ENCODE data around the gene NPM3.

The NPM3 gene

DNA sequence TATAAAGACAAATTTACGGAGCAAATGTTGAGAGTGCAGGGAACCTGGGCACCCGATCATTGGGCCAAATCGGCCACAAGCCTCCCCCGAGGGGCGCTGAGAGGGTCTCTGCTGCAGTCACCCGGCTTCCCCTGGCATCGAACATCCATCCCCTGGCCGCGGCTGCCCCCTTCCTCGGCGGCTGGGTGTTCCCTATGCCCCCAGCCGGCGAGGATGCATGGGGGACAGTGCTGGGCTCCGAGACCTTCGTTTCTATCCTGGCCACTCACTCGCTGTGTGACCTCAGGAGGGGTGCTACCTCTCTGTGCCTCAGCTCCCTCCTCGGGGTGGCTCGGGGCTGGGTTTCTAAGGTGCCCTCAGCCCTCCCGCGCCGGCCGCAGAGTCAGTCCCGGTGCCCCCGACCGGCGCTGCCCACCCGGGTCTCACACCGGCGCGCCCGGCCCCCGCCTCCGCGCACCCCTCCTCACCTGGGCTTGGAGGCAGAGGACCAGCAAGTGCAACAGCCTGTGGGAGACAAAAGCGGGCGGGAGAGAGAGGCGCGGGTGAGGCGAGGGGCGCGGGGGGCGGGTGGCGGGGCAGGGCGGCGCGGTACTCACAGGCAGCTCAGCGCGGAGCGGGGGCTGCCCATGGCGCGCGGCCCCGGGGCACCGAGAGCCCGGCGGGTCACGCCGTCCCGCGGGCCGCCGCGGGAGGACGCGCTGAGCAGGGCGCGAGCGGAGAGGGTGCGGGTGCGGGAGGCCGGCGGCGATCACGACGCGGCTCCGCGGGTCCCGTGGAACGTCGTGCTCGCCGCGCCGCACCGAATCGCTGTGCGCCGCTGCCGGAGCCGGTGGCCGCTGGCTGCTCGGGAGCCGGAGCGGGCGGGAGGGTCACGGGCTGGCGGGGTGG is 7.7 kb downstream of the NPM3 start, which contains the start of gene FGF8:
FGF8 (minus strand) TSS at position 842 of the 888 bp plus-strand sequence; CDS start at position 628, 214 bp downstream.
- DNase-seq (ENCODE audit: extremely low read depth in 1 of 2, low read depth in 1 of 2), result no peak

DNA sequence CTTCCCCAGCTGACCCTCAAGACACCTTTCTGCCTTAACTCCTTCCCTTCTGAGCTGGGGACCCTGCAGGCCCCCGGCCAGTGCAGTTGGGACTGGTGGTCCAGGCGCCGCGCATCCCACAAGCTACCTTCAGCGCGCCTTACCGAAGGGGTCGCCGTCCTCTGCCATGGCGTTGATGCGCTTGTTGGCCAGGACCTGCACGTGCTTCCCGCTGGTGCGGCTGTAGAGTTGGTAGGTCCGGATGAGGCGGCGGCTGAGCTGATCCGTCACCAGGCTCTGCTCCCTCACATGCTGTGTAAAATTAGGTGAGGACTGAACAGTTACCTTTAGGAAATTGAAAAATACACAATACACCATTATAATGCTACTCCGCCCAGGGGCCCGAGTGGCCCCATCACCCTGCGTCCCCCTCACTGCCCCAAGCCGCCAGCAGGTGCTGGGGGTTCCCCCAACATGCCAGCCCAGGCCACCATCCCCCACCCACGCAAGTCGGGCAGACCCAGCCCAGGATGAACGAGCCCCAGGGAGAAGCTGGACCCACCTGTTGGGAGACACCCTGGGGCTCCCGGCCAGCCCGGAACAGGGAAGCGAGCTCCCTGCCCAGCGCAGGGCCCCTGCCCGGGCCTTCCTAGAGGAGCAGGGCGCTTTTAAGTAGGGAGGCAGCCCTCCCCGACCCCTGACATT is 8.5 kb downstream of the NPM3 start:
- DNase-seq (ENCODE audit: extremely low read depth in 1 of 2, low read depth in 1 of 2), result no peak

DNA sequence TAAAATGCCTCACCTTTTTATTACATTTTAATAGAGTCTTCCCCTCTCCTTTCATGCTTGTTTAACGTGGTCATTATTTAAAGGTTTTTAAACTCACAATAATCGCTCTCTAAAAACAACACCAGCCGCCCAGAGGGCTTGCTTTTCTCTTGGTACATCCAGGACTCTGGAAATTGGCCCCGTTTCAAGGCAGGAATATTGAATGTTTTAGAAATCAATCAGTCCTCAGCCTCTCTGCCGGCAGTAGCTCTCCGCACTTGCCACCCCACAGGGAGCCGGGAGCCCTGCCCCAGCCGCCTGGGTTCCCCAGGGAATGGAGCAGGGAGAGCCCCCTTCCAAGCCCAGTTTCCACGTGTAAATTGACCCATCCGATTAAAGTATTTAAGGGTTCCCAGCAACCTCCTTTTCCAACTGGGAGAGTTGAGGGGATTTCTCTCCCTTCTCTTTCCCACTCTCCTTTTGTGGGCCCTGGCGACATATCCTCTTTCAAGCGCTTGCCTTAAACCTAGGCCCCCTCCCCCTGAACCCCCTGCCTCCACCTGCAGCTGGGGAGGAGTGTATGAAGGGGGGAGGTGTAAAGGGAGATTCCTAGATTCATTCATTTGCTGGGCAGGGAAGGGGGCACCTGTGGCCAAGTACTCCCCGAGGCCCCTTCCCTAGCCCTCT is 9.2 kb downstream of the NPM3 start:
- no peak for DNase-seq (ENCODE audit: extremely low read depth in 1 of 2, low read depth in 1 of 2)

DNA sequence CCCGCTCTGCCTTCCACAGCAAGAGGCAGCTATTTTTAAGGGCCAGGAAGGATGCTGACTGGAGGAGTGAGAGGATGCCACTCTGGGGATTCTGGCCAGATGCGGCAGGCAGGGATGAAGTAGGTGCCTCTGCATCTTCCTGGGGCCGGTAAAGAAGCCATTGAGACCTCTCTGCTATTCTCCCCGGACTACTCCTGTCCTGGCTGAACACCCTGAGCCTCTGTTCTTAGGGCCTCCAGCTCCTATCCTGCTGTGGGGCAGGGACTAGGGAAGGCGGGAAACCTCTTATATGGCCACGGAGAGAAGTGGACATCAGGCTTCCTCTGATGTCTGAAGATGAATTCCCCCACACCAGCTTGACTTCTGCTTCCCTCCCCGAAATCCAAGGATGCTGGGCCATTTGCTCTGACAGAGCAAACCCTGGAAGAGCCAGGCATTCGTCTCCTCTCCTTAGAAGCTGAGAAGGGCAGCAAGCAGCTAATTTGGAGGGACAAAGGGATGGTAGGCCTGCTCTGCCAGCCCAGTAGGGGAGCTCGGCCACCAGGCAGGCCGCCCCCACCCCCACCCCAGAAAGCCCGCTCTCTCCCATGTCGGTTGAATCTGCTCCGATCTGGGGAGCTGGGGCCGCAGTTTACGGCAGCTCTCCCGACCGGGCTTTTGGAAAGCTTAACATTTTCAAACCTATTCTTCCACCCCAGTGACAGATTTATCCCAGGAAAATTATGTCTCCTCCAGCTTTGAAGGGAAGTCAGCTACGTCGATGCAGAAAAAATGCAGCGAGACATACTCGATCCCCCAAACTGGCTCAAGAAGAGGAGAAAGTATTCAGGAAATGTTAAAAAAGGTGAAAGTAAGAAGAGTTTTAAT is 10.1 kb downstream of the NPM3 start:
- no peak for DNase-seq (ENCODE audit: extremely low read depth in 1 of 2, low read depth in 1 of 2)

DNA sequence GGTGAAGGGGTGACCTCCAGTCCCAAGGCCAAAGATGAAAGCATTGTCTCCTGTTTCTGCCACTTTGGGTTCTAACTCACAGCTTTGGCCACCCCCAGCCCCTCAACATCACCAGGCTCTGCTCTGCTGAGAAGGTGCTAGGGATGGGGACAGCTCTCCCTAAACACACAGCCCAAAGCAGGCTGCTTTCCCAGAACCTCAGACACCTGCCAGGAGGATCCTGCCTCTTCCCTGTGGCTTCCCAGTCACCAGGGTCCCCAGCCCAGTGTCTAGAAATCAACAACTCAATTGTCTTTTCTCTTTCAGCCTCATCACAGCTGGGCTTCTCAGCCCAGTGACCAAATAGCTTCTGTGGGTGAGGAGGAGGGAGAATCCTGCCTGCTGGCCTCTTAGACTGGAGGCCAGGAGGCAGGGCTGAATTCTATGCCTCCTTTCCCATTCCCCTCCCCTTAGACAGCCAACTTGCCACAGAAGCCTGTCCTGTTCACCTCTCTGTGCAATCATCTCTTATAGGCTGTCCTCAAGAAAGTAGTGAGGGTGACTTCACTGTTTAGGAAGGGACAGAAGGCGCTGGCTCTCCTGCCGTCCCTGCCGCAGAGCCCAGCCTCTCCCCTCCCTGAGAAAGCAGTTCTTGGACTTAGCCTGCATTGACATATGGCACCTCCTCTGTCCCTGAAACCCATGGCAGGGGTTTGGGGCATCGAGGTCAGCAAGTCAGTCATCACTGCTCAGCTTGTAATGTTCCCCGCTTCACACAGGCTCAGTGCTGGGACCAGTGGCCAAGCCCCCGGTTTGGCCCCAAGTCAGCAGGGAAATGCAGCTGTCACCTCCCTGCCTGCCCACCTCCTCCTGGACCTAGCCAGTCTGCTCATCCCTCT is 11.0 kb downstream of the NPM3 start:
- DNase-seq (ENCODE audit: extremely low read depth in 1 of 2, low read depth in 1 of 2), result no peak

DNA sequence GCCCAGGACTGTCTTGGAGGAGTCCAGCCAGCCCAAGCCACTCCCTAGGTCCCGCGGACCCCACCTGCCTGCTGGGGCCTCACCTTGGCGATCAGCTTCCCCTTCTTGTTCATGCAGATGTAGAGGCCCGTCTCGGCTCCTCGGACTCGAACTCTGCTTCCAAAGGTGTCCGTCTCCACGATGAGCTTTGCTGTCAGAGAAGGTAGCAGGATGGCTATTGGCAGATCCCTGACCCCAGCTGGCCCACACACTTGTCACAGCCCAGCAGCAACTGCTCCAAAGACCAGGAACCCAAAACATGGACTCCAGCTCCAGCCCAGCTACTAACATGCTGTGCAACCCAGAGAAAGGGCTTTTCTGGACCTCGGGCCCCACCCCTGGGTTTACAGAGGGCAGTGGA is 11.9 kb downstream of the NPM3 start:
- no peak for DNase-seq (ENCODE audit: extremely low read depth in 1 of 2, low read depth in 1 of 2)

DNA sequence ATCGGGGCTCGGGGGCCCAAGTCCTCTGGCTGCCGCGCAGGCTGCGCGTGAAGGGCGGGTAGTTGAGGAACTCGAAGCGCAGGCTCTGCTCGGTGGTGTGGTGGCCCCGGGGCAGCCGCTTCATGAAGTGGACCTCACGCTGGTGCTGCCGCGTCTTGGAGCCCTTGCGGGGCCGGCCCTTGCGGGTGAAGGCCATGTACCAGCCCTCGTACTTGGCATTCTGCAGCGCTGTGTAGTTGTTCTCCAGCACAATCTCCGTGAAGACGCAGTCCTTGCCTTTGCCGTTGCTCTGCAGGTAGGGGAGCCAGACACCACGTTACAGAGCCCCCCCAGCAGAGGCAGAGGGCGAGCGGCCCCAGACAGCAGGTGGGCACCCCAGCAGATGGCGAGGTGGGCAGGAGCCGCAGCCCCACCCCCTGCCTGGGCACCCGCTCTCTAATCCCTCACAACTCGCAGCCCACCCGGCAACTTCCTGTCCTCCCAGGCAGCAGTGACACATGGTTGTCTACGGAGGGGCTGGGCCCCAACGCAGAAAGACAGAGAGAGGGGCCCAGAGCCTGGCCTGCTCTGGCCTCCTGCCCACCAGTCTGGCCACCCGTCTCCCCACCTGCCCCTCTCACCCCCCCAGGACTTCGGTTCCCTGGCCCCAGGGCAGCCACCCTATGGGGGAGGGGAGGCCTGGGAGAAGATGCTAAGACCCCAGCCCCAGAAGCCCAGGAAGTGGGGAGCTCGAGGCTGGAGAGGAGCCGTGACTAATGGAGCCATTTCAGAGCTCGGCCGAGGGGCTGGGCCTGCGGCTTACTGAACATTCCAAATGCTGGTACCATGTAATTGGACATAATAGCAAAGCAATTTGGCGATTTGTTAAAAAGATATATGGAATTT is 12.7 kb downstream of the NPM3 start:
- DNase-seq (ENCODE audit: extremely low read depth in 1 of 2, low read depth in 1 of 2), result no peak

DNA sequence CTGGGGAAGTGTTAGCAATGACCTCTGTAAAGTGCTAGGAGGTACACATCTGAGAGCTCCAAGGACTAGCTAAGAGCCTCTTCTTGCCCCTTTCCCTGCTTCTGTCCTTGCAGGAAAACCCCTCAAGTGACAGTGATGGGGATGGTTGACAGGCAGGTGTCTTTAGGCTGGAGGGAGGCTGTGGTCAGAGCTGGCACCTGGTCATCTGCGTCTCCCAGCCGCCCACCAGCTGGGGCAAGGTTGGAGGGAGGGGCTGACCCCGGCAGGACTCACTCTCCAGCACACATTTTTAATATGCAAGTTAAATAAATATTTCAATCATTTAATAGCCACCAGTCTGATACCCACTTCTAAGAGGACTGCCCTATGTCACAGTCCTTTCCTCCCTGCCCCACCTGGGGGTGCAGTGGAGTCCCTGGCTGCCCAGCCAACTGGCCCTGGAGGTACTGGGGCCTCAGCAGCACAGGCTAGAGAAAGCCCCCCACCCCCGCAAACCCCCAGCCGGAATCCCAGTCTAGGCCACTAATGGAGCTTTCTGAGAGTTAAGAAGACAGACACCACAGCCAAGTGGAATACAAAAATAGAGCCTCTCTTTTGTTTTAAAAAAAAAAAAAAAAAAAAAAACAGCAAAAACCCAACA is 13.6 kb downstream of the NPM3 start:
- no peak for DNase-seq (ENCODE audit: extremely low read depth in 1 of 2, low read depth in 1 of 2)

DNA sequence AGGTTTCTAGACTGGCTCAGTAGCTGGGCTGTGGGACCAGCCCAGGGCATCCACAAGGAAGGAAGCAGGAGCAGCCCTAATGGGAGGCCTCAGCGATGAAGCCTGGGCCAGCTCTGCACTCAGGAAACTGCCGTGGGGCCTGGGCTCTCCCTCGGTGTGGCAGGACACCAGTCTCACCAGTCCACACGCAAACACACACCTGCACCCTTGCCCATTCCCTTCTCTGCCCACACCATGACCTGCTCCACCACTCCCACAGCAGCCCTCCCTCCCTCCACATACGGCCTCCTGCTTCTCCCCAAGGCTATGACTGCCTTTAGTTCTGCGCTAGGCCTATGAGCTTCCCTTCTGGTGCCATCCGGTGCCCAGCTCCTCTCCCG is 14.5 kb downstream of the NPM3 start:
- no peak for DNase-seq (ENCODE audit: extremely low read depth in 1 of 2, low read depth in 1 of 2)

DNA sequence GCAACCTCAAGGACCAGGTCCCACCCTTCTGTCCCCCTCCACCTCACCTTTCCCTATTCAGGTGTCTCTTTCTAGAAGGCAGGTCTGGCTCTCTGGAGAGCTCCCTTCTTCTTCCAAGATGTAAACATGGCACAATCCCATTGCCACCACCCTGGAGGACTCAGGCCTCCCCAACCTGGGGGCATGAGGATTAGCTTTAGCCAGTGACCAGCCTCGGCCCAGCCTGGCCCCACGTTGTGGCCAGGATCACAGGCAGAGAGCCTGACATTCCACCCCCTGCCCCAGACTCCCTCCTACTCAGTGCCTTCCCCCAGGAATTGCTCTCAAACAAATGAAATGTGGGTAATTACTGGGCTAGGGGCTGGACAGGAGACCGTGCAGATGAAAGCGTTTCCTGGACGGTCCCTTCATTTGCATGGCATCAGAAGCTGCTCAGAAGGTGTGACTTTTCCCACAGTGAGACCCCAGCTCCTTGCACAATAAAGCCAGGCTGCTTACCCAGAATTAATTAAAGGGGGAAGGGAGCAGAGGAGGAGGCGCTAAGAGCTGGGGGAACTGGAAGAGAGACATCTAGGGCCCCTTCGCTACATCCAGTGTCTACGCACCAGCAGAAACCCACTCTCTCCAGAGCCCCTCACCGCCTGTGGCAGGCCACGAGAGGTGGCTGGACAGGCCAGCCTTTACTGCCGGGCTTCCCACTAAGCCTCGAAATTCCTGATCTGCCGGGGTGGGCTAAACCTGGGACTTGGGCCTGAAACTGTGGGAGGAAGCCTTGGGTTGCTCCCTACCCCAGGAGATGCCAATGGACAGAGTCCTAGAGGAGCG is 15.1 kb downstream of the NPM3 start:
- no peak for DNase-seq (ENCODE audit: extremely low read depth in 1 of 2, low read depth in 1 of 2)

DNA sequence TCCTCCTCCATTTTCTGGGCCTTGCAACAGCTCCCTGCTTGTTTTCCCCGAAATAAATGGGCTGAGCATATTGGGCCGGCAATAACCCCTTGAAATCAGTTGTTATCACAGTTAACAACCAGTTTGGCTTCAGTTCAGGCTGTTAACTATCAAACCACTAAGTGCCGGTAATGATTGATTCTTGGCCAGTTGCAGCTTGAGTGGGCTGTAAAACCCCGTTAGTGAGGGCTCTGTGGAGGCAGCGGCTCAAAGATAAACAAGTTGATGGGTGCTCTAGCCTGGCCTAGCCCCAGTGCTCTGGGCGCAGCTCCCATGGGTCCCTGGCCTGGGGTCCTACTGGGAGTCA is 15.7 kb downstream of the NPM3 start:
- DNase-seq (ENCODE audit: extremely low read depth in 1 of 2, low read depth in 1 of 2), result no peak

DNA sequence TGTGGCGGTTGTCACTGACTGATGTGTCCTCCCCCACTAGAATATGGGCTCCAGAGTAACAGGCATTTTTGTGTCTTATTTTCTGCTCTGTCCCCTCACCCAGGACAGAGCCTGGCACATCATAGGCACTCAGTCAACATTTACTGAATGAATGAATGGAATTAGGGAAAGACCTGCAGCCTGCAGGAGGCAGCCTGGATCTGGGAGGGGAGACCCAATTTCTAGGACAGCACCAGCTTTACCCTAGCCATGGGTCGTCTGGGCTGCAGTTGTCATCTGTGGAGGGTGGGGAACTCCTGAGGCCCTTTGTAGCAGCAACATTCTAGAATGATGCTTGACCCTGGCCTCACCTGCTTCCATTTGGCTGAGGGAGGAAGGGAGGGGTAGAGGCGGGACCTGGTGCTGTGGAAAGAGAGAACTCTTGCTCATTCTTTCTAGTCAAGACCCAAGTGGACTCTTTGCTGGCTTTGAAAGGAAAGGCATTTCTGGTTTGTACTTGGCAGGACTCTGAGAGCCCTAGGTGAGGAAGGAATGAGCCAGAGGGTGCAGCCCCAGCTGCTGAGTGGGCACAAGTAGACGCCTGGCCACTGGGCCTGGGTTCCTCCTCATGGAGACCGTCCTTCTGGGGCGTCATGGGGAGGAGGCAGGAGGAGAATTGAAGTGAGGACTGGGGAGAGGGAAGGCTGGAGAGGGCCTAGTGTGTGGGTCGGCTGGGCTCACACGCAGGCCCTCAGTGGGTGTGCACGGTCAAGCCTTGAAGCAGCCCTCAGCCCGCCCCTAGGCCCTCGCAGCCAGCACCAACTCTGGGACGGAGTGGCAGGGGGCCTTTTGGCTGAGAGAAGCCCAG is 16.3 kb downstream of the NPM3 start:
- no peak for DNase-seq (ENCODE audit: extremely low read depth in 1 of 2, low read depth in 1 of 2)

DNA sequence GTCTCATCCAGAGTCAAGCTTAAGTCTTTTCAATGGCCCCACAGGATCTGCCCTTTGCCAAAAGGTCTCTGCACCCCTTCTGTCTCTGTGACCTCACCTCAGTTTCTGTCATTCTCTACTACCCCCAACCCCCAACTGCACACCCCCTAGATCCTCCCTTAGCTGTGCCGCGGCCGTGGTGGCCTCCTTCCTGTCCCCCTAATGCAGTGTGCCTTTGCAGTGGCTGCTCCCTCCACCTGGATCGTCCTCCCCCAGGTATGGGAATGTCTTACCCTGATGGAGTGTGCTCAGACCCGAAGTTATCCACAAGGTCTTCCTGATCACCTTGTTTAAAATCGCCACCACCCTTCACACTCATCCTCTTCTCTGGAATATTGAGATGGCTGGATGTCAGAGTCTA is 16.9 kb downstream of the NPM3 start:
- no peak for DNase-seq (ENCODE audit: extremely low read depth in 1 of 2, low read depth in 1 of 2)

DNA sequence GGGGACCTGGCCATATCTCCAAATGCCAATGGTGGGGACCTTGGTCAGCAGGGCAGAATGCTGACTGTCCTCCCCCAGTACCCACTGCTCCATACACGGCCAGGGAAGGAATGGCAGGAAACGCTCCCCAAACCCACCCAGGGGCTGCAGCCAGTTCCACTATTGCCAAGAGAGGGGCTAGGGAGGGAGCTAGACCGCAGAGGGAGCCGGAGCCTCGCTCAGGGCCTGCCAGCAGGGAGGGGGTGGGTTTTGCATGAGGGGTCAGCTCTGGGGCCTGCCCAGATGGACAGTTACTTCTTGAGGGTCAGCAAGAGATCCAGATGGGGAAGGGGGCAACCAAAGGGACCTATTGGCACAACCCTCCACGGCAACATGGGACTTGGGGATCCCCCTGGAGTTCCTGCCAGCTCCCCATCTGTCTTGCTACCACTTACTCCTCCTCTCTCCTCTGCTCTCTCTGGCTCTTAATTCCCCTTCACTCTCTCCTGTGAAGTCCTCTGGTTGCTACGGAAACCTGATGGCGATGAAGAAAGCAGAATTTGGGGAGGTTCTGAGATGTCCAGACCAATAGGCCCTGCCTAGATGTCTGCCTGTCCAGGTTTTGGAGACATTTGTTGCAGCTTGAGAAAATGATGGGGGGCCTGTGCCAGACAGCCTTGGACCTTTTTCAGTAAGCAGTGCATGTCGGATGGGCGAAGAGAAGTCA is 20.0 kb downstream of the NPM3 start:
- no peak for DNase-seq (ENCODE audit: extremely low read depth in 1 of 2, low read depth in 1 of 2)

DNA sequence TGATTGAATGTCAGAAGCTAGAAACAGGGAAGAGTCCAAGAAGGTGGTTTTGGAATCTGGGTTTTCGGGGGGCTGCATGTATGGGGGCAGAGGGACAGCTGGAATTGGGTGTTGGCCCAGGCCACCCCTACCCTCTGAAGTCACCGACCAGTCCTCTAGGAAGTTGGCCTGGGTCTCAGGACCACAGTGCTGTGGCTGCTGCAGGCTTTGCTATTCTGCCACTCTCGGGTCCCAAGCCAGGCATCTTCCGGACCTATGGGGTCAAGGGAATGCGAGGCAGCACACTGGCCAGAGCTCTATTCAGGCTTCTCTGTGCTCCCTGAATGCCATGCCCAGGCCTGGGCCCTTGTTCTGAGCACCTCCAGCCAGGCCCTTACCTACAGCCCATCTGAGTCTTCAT is 20.5 kb downstream of the NPM3 start:
- DNase-seq (ENCODE audit: extremely low read depth in 1 of 2, low read depth in 1 of 2), result no peak

DNA sequence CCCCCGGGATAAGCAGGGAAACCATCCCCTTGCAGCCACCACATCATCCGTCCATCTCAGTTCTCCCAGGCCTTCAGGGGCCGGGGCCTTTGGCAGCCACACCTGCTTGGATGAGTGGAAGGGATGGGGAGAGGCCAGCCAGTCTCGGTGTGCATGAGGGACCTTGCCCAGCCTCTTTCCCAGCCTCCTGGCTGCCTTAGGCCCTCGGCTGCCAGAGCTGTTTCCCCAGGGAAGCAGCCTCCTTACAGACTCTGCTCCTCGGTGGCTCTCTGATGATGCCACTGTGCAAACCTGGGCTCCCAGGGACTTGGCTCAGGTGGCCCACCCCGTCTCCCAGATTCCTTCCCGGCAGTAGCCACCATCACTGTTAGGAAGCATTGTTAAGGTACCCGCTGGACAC is 22.0 kb downstream of the NPM3 start:
- no peak for DNase-seq (ENCODE audit: extremely low read depth in 1 of 2, low read depth in 1 of 2)
